ENCODE results near the gene ZP4.

The ZP4 gene, protein sequence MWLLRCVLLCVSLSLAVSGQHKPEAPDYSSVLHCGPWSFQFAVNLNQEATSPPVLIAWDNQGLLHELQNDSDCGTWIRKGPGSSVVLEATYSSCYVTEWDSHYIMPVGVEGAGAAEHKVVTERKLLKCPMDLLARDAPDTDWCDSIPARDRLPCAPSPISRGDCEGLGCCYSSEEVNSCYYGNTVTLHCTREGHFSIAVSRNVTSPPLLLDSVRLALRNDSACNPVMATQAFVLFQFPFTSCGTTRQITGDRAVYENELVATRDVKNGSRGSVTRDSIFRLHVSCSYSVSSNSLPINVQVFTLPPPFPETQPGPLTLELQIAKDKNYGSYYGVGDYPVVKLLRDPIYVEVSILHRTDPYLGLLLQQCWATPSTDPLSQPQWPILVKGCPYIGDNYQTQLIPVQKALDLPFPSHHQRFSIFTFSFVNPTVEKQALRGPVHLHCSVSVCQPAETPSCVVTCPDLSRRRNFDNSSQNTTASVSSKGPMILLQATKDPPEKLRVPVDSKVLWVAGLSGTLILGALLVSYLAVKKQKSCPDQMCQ

DNA sequence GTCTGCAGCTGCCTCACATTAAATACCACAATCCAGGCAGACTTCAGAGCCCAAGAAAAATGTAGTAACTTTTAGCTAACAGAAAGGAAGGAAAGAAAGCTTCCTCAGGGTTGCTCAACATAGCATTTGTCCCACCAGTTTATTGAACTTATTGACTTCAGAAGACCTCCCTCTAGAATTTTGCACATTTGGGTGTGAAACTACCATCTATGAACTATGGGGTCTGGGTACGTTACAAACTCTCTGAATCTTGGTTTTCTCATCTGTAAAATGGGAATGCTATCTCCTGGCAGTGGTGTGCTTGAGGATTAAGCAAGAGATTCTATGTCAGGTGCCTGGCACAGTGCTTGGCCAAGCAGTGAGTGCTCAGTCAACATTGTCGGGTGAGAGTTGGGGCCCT is at the start of gene ZP4:
TSS of gene ZP4 (minus strand) at position 101 of the 400 bp plus-strand sequence. CDS start 287 bp downstream, outside the sequence.
- H3K4me3 Mint-ChIP-seq, result no peak within 1 kb of the TSS
- DNase-seq (ENCODE audit: low spot score), result no peak
- no peaks in the 10 kb centered on the region for H3K36me3 Mint-ChIP-seq (ENCODE audit: low read depth)
- H3K9me3 Mint-ChIP-seq, result no peaks in the 10 kb centered on the region
- H3K27me3 Mint-ChIP-seq (ENCODE audit: low read depth), result no peaks in the 10 kb centered on the region
- no peak within 1 kb of the TSS for H3K27ac Mint-ChIP-seq
- no peaks in the 10 kb centered on the region for H3K4me1 Mint-ChIP-seq (ENCODE audit: low read depth)

DNA sequence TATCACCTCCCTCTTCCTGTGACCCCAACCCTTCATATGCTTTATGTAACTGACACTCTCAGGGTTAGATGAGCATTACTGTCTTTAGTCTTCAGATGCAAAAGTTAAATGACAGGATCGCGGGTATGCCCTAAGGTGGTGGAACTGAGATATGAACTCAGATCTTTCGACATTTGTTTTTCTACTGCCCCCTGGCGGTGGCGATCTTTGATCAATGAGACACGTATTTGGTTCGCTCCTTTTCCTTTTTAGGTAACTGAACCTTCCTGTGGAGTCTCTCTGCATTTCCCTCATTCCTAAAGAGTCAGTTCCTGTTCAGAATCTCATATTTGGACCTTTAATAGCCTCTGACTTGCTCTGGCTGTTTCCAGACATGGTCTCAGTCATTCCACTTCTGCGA is 47.8 kb upstream of the ZP4 start:
- peaks cover 8% of the 10 kb centered on the region for H3K9me3 Mint-ChIP-seq
- no peak overlapping the region for H3K4me3 Mint-ChIP-seq
- no peaks in the 10 kb centered on the region for H3K27me3 Mint-ChIP-seq (ENCODE audit: low read depth)
- no peaks in the 10 kb centered on the region for H3K4me1 Mint-ChIP-seq (ENCODE audit: low read depth)
- H3K36me3 Mint-ChIP-seq (ENCODE audit: low read depth), result no peaks in the 10 kb centered on the region
- no peak overlapping the region for H3K27ac Mint-ChIP-seq
- DNase-seq (ENCODE audit: low spot score), result no peak

DNA sequence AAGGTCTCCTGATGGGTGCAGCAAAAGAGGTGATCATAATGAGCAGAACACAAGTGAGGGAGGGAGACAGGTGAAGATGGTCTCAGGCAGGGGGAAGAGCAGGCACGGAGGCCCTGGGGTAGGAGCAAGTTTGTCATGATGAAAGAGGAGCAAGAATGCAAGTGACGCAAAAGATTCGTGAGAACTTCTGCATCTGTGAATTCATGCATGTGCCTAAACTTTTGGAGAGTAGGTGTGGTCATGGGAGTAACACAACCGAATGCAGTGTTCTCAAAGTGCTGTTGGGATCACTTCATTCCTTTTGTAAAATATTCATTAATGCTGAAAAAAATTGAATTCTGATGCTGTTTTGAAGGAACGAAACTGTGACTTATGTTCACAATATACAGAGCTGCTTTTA is 47.3 kb upstream of the ZP4 start:
- H3K9me3 Mint-ChIP-seq, result peaks cover 8% of the 10 kb centered on the region
- H3K27ac Mint-ChIP-seq, result no peak overlapping the region
- no peaks in the 10 kb centered on the region for H3K4me1 Mint-ChIP-seq (ENCODE audit: low read depth)
- DNase-seq (ENCODE audit: low spot score), result no peak
- H3K27me3 Mint-ChIP-seq (ENCODE audit: low read depth), result no peaks in the 10 kb centered on the region
- no peaks in the 10 kb centered on the region for H3K36me3 Mint-ChIP-seq (ENCODE audit: low read depth)
- no peak overlapping the region for H3K4me3 Mint-ChIP-seq

DNA sequence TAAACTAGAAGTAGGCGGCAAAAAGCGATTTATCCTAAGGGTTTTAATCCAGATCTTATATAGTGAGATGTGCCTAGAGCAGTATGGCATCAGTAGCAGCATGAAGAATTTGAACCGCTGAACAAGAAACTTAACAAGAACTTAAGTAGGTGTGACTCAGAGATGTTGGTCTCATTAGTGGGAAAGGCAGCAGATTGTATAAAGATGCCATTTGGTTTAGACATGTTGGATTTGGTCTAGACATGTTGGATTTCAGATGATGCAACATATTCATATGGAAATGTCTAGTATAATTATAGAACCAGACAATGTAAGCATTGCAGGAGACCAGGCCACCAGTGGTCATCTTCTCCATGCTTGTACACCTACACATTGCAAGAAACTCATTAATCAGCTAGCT is 42.1 kb upstream of the ZP4 start:
- Mint-ChIP-seq H3K4me1 (ENCODE audit: low read depth) (no peaks in the 10 kb centered on the region), H3K9me3 (peaks cover 5% of the 10 kb centered on the region), H3K36me3 (ENCODE audit: low read depth) (no peaks in the 10 kb centered on the region), H3K27me3 (ENCODE audit: low read depth) (no peaks in the 10 kb centered on the region), H3K4me3 (no peak overlapping the region), H3K27ac (no peak overlapping the region)
- DNase-seq (ENCODE audit: low spot score), result no peak

DNA sequence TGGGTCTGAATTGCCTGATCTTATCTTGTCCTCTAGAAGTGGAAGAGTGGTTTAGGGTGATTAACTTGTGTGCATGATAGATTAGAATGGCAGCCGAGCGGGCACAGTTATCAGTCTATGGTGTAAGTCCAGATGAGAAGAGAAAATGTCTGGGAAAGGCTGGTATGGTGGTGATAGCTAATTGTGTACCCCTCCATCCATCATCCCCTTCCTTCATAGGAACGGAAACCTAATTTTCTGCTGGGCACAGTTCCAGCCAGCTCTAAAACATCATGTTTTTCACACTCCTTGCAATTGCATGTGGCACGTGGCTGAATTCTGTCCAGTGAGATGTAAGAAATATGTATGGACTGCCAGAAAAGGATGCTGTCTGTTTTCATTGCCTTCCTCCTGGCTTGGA is 40.9 kb upstream of the ZP4 start:
- Mint-ChIP-seq H3K36me3 (ENCODE audit: low read depth) (no peaks in the 10 kb centered on the region), H3K27ac (no peak overlapping the region), H3K4me1 (ENCODE audit: low read depth) (no peaks in the 10 kb centered on the region), H3K4me3 (no peak overlapping the region), H3K27me3 (ENCODE audit: low read depth) (no peaks in the 10 kb centered on the region), H3K9me3 (no peaks in the 10 kb centered on the region)
- no peak for DNase-seq (ENCODE audit: low spot score)

DNA sequence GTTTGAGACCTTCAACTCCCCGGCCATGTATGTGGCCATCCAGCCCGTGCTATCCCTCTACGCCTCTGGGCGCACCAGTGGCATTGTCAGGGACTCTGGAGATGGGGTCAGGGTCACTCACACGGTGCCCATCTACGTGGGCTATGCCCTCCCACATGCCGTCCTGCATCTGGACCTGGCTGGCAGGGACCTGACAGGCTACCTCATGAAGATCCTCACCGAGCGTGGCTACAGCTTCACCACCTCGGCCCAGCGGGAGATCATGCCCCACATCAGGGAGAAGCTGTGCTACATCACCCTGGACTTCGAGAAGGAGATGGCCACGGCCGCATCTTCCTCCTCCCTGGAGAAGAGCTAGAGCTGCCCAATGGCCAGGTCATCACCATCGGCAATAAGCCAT is 36.5 kb upstream of the ZP4 start:
- no peaks in the 10 kb centered on the region for H3K36me3 Mint-ChIP-seq (ENCODE audit: low read depth)
- DNase-seq (ENCODE audit: low spot score), result no peak
- no peaks in the 10 kb centered on the region for H3K9me3 Mint-ChIP-seq
- no peak overlapping the region for H3K4me3 Mint-ChIP-seq
- no peak overlapping the region for H3K27ac Mint-ChIP-seq
- H3K27me3 Mint-ChIP-seq (ENCODE audit: low read depth), result no peaks in the 10 kb centered on the region
- H3K4me1 Mint-ChIP-seq (ENCODE audit: low read depth), result no peaks in the 10 kb centered on the region

DNA sequence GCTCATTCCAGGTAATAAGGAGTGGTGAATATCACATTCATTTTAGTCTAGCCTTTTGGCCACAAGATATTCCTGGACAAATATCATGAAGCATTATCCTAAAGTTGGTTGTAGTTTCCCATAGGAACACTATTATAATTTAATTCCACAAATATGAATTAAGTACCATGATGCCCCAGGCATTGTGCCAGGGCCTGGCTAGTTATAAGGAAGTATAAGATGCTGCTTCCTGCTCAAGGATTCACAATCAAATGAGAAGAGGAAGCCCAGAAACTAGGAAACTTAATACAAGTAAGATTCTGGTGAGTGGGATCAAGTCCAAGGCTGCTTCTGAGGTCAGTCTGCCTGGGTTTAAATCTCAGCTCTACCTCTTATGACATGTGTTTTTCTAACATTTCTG is 30.6 kb upstream of the ZP4 start:
- no peak overlapping the region for H3K27ac Mint-ChIP-seq
- H3K27me3 Mint-ChIP-seq (ENCODE audit: low read depth), result no peaks in the 10 kb centered on the region
- no peaks in the 10 kb centered on the region for H3K4me1 Mint-ChIP-seq (ENCODE audit: low read depth)
- H3K4me3 Mint-ChIP-seq, result no peak overlapping the region
- no peak for DNase-seq (ENCODE audit: low spot score)
- no peaks in the 10 kb centered on the region for H3K36me3 Mint-ChIP-seq (ENCODE audit: low read depth)
- H3K9me3 Mint-ChIP-seq, result peaks cover 18% of the 10 kb centered on the region

DNA sequence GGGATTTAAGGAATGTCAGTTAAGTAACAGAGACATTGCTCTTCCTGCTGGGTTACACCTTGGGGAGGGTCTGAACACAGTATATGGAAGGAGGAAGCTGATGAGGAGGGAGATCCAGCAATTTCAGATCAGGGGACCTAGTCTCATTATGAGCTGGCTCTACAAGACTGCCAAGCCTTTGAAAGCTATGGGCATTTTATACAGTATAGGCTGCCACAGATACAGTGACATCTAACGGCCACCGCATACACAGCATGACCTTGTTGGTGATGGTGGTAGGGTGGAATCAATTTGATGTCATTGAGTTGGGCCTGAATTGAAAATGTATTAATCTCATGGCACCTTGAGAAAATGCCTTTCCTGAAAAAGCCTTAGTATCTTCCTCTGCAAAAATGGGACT is 22.6 kb upstream of the ZP4 start:
- no peak overlapping the region for H3K27ac Mint-ChIP-seq
- no peak overlapping the region for H3K4me3 Mint-ChIP-seq

DNA sequence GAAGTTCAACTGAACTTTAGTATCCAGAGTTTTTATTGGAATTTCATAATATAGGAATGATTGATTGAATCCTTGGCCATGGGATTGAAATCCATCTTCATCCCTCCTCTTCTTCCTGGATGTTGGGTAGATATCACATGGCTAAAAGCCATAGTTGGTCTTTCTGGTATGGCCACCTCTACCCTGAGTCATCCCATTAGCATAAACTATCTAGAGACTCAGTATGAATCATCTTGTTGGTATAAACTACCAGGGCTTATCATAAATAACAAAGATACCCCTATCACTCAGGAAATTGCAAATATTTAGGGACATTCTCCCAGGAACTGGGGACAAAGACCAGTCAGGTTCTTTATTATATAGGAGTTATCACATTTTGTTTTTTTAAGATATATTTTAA is 21.2 kb upstream of the ZP4 start:
- H3K4me3 Mint-ChIP-seq, result no peak overlapping the region

More for the DNA sequence above, 22.6 kb upstream of the ZP4 start:
- DNase-seq (ENCODE audit: low spot score), result no peak
- Mint-ChIP-seq H3K9me3 (peaks cover 18% of the 10 kb centered on the region), H3K36me3 (ENCODE audit: low read depth) (no peaks in the 10 kb centered on the region), H3K4me1 (ENCODE audit: low read depth) (no peaks in the 10 kb centered on the region), H3K27me3 (ENCODE audit: low read depth) (no peaks in the 10 kb centered on the region)

DNA sequence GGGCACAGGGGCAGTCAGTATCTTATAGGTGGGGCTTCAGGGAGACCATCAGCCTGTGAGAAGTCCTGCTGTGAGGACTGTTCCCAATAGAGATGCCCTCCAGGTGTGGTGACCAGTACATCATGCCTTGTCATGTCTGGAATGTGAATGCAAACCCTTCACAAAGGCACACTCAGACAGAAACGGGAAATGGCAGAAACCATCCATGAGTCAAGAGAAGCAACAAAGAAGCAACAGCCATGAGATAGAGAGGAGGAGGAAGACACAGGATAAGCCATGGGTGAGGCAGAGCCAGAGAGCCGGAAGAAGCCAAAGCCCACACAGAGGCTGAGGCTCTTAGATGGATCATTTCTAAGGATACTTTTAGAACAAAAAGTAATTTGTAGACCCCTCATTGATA is 20.1 kb upstream of the ZP4 start:
- H3K4me3 Mint-ChIP-seq, result no peak overlapping the region
- H3K36me3 Mint-ChIP-seq (ENCODE audit: low read depth), result no peaks in the 10 kb centered on the region
- no peak overlapping the region for H3K27ac Mint-ChIP-seq
- H3K27me3 Mint-ChIP-seq (ENCODE audit: low read depth), result no peaks in the 10 kb centered on the region
- peaks cover 4% of the 10 kb centered on the region for H3K9me3 Mint-ChIP-seq
- no peak for DNase-seq (ENCODE audit: low spot score)
- H3K4me1 Mint-ChIP-seq (ENCODE audit: low read depth), result no peaks in the 10 kb centered on the region

More for the DNA sequence above, 21.2 kb upstream of the ZP4 start:
- H3K9me3 Mint-ChIP-seq, result peaks cover 9% of the 10 kb centered on the region
- no peak for DNase-seq (ENCODE audit: low spot score)
- H3K4me1 Mint-ChIP-seq (ENCODE audit: low read depth), result no peaks in the 10 kb centered on the region
- no peak overlapping the region for H3K27ac Mint-ChIP-seq
- H3K27me3 Mint-ChIP-seq (ENCODE audit: low read depth), result no peaks in the 10 kb centered on the region
- H3K36me3 Mint-ChIP-seq (ENCODE audit: low read depth), result no peaks in the 10 kb centered on the region

DNA sequence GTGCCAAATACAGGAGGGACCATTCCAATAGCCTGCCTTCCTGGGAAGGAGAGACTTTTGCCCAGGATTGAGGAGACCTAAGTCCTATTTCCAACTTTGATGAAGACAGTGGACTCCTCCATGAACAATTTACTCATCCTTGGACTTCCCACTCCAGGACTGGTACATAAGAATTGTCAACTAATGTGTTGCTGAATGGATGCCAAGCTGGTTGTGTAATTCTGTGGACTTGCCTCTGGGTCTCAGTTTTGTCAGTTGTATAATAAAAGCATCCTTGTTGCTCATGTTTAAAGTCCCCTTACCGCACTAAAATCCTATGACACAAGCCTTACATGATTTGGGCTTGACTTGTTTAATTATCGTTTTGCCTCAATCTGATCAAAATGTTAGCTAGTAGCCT is 13.2 kb upstream of the ZP4 start:
- Mint-ChIP-seq H3K27me3 (ENCODE audit: low read depth) (no peaks in the 10 kb centered on the region), H3K4me3 (no peak overlapping the region), H3K9me3 (no peaks in the 10 kb centered on the region), H3K36me3 (ENCODE audit: low read depth) (no peaks in the 10 kb centered on the region), H3K27ac (no peak overlapping the region), H3K4me1 (ENCODE audit: low read depth) (no peaks in the 10 kb centered on the region)
- no peak for DNase-seq (ENCODE audit: low spot score)

DNA sequence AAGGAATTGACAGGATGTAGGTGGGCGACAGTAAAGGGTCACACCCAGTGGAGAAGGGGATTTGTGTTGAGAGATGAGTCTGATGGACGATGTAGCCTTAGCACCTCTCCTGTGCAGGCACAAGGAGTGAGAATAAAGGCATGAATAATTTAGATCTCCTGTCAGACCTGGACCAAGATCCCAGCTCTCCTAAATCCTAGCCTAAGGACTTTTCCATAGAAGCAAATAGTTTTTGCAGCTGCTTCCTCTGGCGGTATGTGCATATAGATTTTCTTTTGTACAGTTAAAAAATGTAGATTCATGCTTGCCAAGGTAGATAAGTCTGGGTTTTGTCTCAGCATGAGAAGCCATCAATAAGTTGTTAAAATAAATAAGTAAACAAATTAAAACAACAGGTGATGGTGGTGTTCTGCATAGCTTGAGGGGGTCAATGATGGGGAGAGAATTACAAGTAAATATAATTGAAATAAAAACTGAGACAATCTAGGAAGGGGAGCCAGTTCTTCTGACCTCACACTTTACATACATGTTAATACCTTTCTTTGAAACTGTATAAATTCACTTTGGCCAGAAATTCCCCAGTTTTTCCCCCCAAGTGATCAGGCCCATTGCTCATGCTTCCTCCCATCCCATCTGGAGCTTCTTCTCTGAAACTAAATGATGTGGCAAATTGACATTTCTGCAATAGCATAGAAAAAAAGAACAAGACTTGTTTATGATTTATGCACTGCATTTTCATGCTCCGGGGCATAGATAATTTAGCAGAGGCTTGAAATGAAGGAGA is 12.4 kb upstream of the ZP4 start:
- no peaks in the 10 kb centered on the region for H3K27me3 Mint-ChIP-seq (ENCODE audit: low read depth)
- no peak for DNase-seq (ENCODE audit: low spot score)
- no peaks in the 10 kb centered on the region for H3K36me3 Mint-ChIP-seq (ENCODE audit: low read depth)

DNA sequence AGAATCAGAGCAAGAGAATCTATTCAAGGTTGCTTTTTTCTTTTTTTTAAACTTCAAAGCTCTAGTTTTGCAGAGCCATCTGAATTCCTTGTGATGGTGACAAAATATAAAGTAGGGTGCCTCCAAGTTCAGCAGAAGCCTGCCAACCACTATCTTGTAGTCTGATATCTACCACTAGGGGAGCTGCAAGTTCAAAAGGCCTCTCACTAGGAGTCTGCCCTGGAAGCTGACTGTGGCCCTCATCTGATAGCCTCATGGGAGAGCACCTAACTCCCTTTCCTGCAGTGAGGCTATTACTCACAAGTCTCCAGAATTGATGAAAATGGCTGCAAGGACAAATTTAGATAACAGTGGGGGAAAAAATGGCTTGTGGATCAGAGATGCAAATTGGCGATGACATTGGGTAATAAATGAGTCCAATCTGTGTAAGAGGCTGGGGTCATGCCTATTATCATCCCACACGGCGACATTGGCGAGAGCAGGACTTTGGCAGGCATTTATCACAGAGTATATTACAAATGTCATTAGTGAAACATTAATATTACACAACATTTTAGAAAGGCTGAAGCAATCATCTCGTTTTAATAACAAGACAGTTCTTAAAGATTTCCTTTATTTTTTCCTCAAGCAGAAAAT is 10.7 kb upstream of the ZP4 start:
- Mint-ChIP-seq H3K27me3 (ENCODE audit: low read depth) (no peaks in the 10 kb centered on the region), H3K4me1 (ENCODE audit: low read depth) (no peaks in the 10 kb centered on the region), H3K4me3 (no peak overlapping the region), H3K9me3 (no peaks in the 10 kb centered on the region), H3K36me3 (ENCODE audit: low read depth) (no peaks in the 10 kb centered on the region), H3K27ac (no peak overlapping the region)
- no peak for DNase-seq (ENCODE audit: low spot score)

More for the DNA sequence above, 12.4 kb upstream of the ZP4 start:
- no peaks in the 10 kb centered on the region for H3K4me1 Mint-ChIP-seq (ENCODE audit: low read depth)
- H3K4me3 Mint-ChIP-seq, result no peak overlapping the region
- H3K9me3 Mint-ChIP-seq, result no peaks in the 10 kb centered on the region
- no peak overlapping the region for H3K27ac Mint-ChIP-seq

DNA sequence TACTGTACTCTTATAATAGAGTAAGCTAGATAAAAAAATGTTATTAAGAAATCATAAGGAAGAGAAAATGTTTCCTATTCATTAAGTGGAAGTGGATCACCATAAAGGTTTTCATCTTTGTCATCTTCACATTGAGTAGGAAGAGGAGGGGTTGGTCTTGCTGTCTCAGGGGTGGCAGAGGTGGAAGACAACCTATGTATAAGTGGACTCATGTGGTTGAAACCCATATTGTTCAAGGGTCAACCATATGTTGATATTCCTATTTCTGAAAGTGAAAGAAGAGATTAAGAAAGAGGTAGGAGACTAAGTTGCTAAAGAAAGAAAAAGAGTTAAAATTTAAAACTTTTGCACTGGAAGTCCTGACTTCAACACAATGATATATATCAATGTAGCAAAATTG is 4.9 kb upstream of the ZP4 start:
- H3K27ac Mint-ChIP-seq, result no peak overlapping the region
- no peaks in the 10 kb centered on the region for H3K27me3 Mint-ChIP-seq (ENCODE audit: low read depth)
- DNase-seq (ENCODE audit: low spot score), result no peak
- no peak overlapping the region for H3K4me3 Mint-ChIP-seq
- H3K4me1 Mint-ChIP-seq (ENCODE audit: low read depth), result no peaks in the 10 kb centered on the region
- H3K9me3 Mint-ChIP-seq, result no peaks in the 10 kb centered on the region
- no peaks in the 10 kb centered on the region for H3K36me3 Mint-ChIP-seq (ENCODE audit: low read depth)

Measured in T-helper 2 cell treated with Interferon-gamma antibody and Interleukin-4, amounts not matched to agents 5 μg/mL and 100 μg/mL, for 36 hours (primary cell).